Type B pancreatic cell (in vitro differentiated cells): ENCODE results near the gene ACOX2. TPM values are rescaled to one million over a fixed set of nuclear protein-coding genes. Genes with fewer than 3 reads are reported as not detected.
A peak's percentile ranks its signal among the peaks of the same experiment; 100 is the strongest.

Experiments
- DNase-seq: peaks from one replicate; pipeline ENCODE4 v3.0.0; 2021; ENCODE audit warnings: mixed read lengths; ENCODE audit not compliant: unreplicated experiment; ENCODE audit errors: extremely low spot score
- H3K27ac Mint-ChIP-seq: 2 replicates; pipeline ENCODE4 v1.8.0; 2021; ENCODE audit warnings: mild to moderate bottlenecking, mixed read lengths
- H3K27me3 Mint-ChIP-seq: 2 replicates; pipeline ENCODE4 v1.8.0; 2021; ENCODE audit warnings: mixed read lengths
- H3K36me3 Mint-ChIP-seq: 2 replicates; pipeline ENCODE4 v1.8.0; 2021; ENCODE audit warnings: mixed read lengths
- H3K4me1 Mint-ChIP-seq: one replicate; pipeline ENCODE4 v1.8.0; 2021; ENCODE audit warnings: mixed read lengths; ENCODE audit not compliant: unreplicated experiment
- H3K4me3 Mint-ChIP-seq: 2 replicates; pipeline ENCODE4 v1.8.0; 2021; ENCODE audit warnings: mild to moderate bottlenecking, mixed read lengths
- H3K9me3 Mint-ChIP-seq: 2 replicates; pipeline ENCODE4 v1.8.0; 2021; ENCODE audit warnings: mixed read lengths
- total RNA-seq: library from RNA; stranded (reverse); gene quantifications from 2 replicates; pipeline ENCODE4 v1.2.1, GENCODE V29; 2021; ENCODE audit warnings: low replicate concordance
- TF ChIP-seq, protein P1 (sequence below): fragments of 200-600 bp; sonication (generic); conservative IDR thresholded peaks from 2 replicates; pipeline ENCODE4 v1.5.0; 2021; ENCODE audit warnings: antibody characterized with exemption, mild to moderate bottlenecking

The ACOX2 gene
- total RNA-seq, 1 donor from 2014 or later: 5.6 TPM

DNA sequence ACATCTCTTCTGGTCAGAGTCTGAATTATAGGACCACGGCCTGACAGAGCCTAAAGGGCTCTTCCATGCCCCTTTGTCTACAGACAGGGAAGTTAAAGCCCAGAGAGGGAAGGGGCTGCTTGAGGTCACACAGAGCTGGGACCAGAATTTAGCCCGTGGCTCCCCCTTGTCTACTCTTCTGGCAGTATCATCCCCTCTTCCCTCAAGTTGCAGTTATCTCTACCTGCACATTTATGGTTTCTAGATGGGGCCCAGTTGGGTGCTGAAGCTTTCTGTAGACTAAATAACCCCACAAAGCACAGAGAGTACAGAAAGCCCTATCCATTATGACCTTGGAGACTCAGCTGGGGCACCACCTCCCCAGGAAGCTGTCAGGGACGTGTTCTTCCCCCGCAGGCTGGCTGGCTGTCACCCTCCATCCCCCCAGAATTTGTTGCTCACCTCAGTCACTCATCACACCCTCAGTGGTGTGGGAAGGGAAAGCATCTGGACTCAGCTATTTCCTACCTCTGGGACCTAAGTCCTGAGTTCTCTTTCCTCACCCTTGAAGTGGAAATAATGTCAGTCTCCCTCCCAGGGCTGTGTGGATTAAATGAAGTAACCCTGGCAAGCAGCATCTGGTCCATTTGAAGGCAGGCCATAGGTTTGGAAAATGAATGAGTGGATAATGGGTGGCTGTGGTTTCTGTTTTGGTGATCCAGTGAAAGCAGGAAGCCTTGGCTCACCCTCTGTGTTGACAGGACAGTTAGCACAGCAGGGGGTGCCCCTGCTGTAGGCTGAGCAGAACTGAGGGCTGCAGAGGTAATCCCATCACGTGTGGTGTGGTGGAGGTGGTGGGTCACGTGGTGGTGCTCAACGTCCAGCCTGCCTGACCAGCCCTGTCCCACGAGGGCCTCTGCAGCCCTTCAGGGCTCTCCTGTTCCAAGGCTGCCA lies 16.3 kb downstream of the ACOX2 start:
- H3K4me3 Mint-ChIP-seq: peak overlapping the region; percentile 36
- TF ChIP-seq, protein P1, sequence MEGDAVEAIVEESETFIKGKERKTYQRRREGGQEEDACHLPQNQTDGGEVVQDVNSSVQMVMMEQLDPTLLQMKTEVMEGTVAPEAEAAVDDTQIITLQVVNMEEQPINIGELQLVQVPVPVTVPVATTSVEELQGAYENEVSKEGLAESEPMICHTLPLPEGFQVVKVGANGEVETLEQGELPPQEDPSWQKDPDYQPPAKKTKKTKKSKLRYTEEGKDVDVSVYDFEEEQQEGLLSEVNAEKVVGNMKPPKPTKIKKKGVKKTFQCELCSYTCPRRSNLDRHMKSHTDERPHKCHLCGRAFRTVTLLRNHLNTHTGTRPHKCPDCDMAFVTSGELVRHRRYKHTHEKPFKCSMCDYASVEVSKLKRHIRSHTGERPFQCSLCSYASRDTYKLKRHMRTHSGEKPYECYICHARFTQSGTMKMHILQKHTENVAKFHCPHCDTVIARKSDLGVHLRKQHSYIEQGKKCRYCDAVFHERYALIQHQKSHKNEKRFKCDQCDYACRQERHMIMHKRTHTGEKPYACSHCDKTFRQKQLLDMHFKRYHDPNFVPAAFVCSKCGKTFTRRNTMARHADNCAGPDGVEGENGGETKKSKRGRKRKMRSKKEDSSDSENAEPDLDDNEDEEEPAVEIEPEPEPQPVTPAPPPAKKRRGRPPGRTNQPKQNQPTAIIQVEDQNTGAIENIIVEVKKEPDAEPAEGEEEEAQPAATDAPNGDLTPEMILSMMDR: no peak

DNA sequence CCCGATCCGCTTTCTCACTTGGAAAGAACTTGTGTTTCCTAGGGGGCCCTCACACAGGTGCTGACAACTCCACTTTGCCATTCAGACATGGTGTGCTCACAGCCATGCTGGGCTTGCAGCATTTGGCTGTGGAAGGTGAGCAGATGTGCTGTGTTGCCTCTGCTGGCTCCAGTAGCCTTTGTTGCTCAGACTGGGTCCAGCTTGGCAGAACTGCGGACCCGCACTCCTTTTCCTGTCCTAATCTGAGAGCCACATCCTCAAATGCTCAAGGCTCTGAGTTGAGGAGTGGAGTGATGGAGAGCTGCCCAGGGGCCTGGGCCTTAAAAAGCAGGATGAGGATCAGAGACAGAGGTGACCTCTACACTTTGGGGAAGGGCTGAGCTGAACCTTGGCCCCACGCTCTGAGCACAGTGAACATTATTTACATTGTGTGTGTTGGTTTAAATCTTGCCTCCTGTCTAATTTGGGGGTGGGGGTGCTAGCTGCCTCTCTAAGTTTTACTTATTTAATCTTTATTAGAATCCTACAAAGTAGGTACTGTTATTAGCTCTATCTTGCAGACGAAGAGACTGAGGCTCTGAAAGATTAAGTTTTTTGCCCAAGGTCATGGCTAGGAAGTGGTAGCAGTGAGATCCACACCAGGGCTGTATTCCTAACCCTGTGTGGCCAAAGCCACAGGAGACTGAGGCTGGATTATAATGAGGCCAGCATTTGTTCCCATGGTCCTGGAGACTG lies 17.2 kb downstream of the ACOX2 start:
- Mint-ChIP-seq H3K36me3 (no peaks in the 10 kb centered on the region), H3K9me3 (no peaks in the 10 kb centered on the region), H3K4me1 (peaks cover 36% of the 10 kb centered on the region), H3K27ac (peak overlapping the region; percentile 64), H3K4me3 (peak overlapping the region; percentile 22), H3K27me3 (no peaks in the 10 kb centered on the region)
- DNase-seq: no peak
- TF ChIP-seq, protein P1: no peak

More for the DNA sequence above, 16.3 kb downstream of the ACOX2 start:
- peaks cover 36% of the 10 kb centered on the region for H3K4me1 Mint-ChIP-seq
- no peaks in the 10 kb centered on the region for H3K27me3 Mint-ChIP-seq
- DNase-seq: no peak
- peak overlapping the region; percentile 43 for H3K27ac Mint-ChIP-seq
- H3K36me3 Mint-ChIP-seq: no peaks in the 10 kb centered on the region
- H3K9me3 Mint-ChIP-seq: no peaks in the 10 kb centered on the region

DNA sequence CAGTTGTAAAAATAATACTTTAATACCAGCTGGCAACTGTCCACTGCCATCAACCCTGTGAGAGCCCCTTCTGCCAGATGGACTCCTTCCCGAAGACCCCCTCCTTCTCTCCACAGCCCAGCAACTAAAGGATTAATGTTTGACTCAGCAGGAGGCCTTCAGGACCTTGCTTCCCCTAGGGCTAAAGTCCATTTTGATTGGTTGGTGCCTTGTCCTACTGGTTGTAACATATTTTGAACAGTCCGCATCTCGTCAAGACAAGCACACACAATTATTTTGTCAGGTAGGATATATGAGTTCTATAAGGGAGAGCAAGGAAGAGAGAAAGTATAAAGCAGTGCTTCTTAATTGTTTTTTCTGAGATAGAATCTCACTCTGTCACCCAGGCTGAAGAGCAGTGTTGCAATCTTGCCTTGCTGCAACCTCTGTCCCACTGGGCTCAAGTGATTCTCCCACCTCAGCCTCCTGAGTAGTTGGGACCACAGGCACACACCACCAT lies 18.6 kb downstream of the ACOX2 start:
- no peak for DNase-seq
- Mint-ChIP-seq H3K4me1 (peaks cover 39% of the 10 kb centered on the region), H3K27me3 (no peaks in the 10 kb centered on the region), H3K27ac (peak overlapping the region; percentile 57), H3K9me3 (no peaks in the 10 kb centered on the region), H3K36me3 (no peaks in the 10 kb centered on the region), H3K4me3 (peak overlapping the region; percentile 15)
- TF ChIP-seq, protein P1: no peak

DNA sequence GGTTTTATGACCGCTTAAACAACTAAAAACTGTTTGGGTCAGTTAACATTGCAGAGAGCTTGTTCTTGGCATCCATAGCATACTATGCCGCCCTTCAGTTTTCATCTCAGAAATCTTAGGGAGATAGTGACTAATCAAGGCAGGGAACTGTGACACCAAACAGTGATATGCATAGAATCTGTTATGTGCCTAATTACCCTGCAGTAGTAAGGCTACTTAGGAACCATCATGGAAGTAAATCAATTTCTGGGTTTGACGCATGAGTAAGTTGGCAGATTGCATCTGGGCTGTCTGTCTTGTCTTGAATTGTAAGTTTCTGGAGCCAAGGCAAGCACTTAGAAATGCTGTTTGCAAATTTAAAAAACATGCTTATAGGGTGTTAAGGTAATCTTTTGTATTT lies 22.6 kb downstream of the ACOX2 start:
- H3K27me3 Mint-ChIP-seq: no peaks in the 10 kb centered on the region
- H3K4me3 Mint-ChIP-seq: no peak overlapping the region

DNA sequence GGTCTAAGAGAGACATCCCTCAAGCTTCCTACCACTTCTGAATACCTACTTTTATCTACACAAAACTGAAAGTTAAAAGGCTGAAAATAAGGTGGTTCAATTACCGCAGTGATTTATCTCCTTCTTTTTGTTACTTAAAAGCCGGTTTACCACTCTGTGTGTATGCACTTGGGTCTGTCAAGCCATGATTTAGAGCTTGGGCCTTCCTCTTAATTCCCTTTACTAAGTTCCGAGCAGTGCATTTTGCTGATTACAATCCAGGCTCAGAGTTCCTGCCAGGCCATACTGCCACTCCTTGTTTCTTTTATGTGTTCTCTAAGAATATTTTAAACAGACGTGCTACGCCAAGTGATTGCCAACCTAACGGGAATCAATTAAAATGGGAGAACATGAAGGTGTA lies 28.6 kb downstream of the ACOX2 start:
- Mint-ChIP-seq H3K4me1 (peaks cover 7% of the 10 kb centered on the region), H3K4me3 (peak overlapping the region; percentile 8), H3K36me3 (no peaks in the 10 kb centered on the region), H3K9me3 (no peaks in the 10 kb centered on the region), H3K27ac (peak overlapping the region; percentile 14), H3K27me3 (no peaks in the 10 kb centered on the region)
- DNase-seq: no peak
- TF ChIP-seq, protein P1: no peak

More for the DNA sequence above, 22.6 kb downstream of the ACOX2 start:
- TF ChIP-seq, protein P1: no peak
- no peak for DNase-seq
- no peaks in the 10 kb centered on the region for H3K9me3 Mint-ChIP-seq
- H3K36me3 Mint-ChIP-seq: no peaks in the 10 kb centered on the region
- H3K27ac Mint-ChIP-seq: no peak overlapping the region
- peaks cover 19% of the 10 kb centered on the region for H3K4me1 Mint-ChIP-seq
